ENCODE measurements around the gene GNB1L. TPM values are rescaled to one million over a fixed set of nuclear protein-coding genes. Genes with fewer than 3 reads are reported as not detected.

The GNB1L gene
- total RNA-seq, 1 experiment from 2014 or later = 10.3 TPM

DNA sequence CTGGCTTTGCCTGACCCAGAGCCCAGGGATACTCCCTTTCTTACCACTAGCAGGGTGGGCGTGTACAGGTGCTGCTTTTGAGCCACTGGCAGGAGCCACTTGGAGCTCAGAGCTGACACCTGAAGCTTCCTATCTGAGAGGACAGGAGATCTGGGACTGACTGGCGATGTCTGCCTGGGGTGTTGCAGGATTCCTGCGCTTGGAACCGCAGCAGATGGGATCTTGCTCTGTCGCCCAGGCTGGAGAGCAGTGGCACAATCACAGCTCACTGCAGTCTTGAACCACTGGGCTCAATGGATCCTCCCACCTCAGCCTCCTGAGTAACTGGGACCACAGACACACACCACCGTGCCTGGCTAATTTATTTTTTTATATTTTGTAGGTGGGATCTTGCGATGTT lies 113.6 kb downstream of the GNB1L start:
- no peak for TF ChIP-seq EZH2 (IDR thresholded peaks at IDR 0.05; ENCODE audit: low read depth)
- TF ChIP-seq, protein P1, sequence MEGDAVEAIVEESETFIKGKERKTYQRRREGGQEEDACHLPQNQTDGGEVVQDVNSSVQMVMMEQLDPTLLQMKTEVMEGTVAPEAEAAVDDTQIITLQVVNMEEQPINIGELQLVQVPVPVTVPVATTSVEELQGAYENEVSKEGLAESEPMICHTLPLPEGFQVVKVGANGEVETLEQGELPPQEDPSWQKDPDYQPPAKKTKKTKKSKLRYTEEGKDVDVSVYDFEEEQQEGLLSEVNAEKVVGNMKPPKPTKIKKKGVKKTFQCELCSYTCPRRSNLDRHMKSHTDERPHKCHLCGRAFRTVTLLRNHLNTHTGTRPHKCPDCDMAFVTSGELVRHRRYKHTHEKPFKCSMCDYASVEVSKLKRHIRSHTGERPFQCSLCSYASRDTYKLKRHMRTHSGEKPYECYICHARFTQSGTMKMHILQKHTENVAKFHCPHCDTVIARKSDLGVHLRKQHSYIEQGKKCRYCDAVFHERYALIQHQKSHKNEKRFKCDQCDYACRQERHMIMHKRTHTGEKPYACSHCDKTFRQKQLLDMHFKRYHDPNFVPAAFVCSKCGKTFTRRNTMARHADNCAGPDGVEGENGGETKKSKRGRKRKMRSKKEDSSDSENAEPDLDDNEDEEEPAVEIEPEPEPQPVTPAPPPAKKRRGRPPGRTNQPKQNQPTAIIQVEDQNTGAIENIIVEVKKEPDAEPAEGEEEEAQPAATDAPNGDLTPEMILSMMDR (conservative IDR thresholded peaks at IDR 0.05) = no peak
- Histone ChIP-seq H3F3A (ENCODE audit: insufficient read depth, low read depth) (no peaks in the 10 kb centered on the region), H3K79me2 (ENCODE audit: low read depth) (no peaks in the 10 kb centered on the region), H3K4me3 (no peak overlapping the region), H3K4me2 (no peak overlapping the region), H3K27ac (no peak overlapping the region), H2AFZ (no peak overlapping the region), H3K9me3 (ENCODE audit: insufficient read depth, low read depth) (no peaks in the 10 kb centered on the region), H3K36me3 (ENCODE audit: low read depth) (no peaks in the 10 kb centered on the region), H3K4me1 (replicated peaks; ENCODE audit: insufficient read depth) (no peaks in the 10 kb centered on the region), H4K20me1 (ENCODE audit: insufficient read depth) (no peaks in the 10 kb centered on the region), H3K27me3 (ENCODE audit: insufficient read depth, low read depth) (no peaks in the 10 kb centered on the region), H3K9me2 (ENCODE audit: insufficient read depth) (no peaks in the 10 kb centered on the region)
- no peak for DNase-seq
- intact Hi-C loops (cut with micrococcal nuclease; ENCODE audit: unreplicated experiment) = no loop called here
- ChIA-PET POLR2A (ENCODE audit: unreplicated experiment) (no interaction called here), CTCF (no interaction called here)
- BruUV-seq (replicated peaks) = no TSS peak

DNA sequence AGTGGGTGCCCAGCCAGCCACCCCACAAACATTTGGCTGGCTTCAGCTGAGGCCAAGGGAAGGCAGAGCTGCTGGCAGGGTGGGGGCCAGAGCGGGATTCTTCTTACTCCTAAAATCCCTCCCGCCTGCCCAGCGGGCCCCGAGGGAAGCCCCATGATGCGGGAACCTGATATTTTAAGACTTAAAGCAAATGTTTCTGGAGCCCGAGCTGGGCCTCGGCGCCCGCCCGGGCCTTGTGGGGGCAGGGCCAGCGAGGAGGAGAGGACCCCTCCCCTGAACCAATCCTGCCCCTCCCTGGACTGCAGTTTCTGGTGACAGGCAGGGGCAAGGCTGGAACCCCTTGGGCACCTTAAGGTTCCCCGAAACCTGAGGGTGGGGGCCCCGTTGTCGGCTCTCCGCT lies 114.1 kb downstream of the GNB1L start:
- no peak for TF ChIP-seq EZH2 (IDR thresholded peaks at IDR 0.05; ENCODE audit: low read depth)
- TF ChIP-seq, protein P1 (conservative IDR thresholded peaks at IDR 0.05) = no peak
- Histone ChIP-seq H3K36me3 (ENCODE audit: low read depth) (no peaks in the 10 kb centered on the region), H3K27me3 (ENCODE audit: insufficient read depth, low read depth) (no peaks in the 10 kb centered on the region), H3K9me2 (ENCODE audit: insufficient read depth) (no peaks in the 10 kb centered on the region), H3K4me3 (no peak overlapping the region), H3K4me1 (replicated peaks; ENCODE audit: insufficient read depth) (no peaks in the 10 kb centered on the region), H3F3A (ENCODE audit: insufficient read depth, low read depth) (no peaks in the 10 kb centered on the region), H3K79me2 (ENCODE audit: low read depth) (no peaks in the 10 kb centered on the region), H3K27ac (no peak overlapping the region), H4K20me1 (ENCODE audit: insufficient read depth) (no peaks in the 10 kb centered on the region), H2AFZ (no peak overlapping the region), H3K9me3 (ENCODE audit: insufficient read depth, low read depth) (no peaks in the 10 kb centered on the region), H3K4me2 (no peak overlapping the region)
- ChIA-PET CTCF (no interaction called here), POLR2A (ENCODE audit: unreplicated experiment) (no interaction called here)
- intact Hi-C loops (cut with micrococcal nuclease; ENCODE audit: unreplicated experiment) = no loop called here
- BruUV-seq (replicated peaks) = no TSS peak
- no peak for DNase-seq

DNA sequence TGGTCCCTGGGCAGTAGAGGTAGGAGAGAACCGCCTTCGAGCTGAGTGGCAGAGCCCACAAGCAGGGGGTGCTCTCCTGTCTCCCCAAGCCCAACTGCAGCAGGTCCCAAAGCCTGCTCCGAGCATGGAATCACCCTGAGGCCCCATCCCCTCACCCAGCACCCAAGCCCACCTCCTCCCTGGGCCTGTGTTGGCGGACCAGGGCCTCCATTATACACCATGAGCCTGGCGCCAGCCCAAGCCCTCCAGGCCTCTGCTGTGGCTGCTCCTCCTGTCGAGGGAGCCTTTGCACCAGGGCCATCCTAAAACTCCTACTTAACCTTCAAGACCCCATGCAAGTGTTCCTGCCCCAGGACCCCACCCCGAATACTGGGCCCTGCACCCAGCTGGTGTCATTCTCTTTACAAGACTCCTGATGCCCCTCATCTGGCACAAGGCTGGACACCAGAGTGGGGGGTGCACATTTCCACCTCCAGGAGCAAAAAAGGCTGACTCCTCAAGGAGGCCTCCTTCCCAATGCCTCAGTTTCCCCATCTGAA lies 114.7 kb downstream of the GNB1L start:
- H3K9me3 ChIP-seq (ENCODE audit: insufficient read depth, low read depth) = no peaks in the 10 kb centered on the region
- H3K4me2 ChIP-seq = no peak overlapping the region
- H3K27ac ChIP-seq = no peak overlapping the region
- BruUV-seq (replicated peaks) = no TSS peak
- no peaks in the 10 kb centered on the region for H3K9me2 ChIP-seq (ENCODE audit: insufficient read depth)
- H4K20me1 ChIP-seq (ENCODE audit: insufficient read depth) = no peaks in the 10 kb centered on the region
- no peaks in the 10 kb centered on the region for H3K36me3 ChIP-seq (ENCODE audit: low read depth)
- intact Hi-C loops (cut with micrococcal nuclease; ENCODE audit: unreplicated experiment) = no loop called here
- POLR2A ChIA-PET (ENCODE audit: unreplicated experiment) = no interaction called here
- no peak overlapping the region for H2AFZ ChIP-seq
- no peaks in the 10 kb centered on the region for H3K79me2 ChIP-seq (ENCODE audit: low read depth)
- H3K4me1 ChIP-seq (replicated peaks; ENCODE audit: insufficient read depth) = no peaks in the 10 kb centered on the region
- DNase-seq = no peak
- H3F3A ChIP-seq (ENCODE audit: insufficient read depth, low read depth) = no peaks in the 10 kb centered on the region
- no peak overlapping the region for H3K4me3 ChIP-seq
- TF ChIP-seq, protein P1 (conservative IDR thresholded peaks at IDR 0.05) = no peak
- TF ChIP-seq EZH2 (IDR thresholded peaks at IDR 0.05; ENCODE audit: low read depth) = no peak
- H3K27me3 ChIP-seq (ENCODE audit: insufficient read depth, low read depth) = no peaks in the 10 kb centered on the region
- CTCF ChIA-PET = no interaction called here
